Measurements from ENCODE around the gene ACE.

GRCh38 chr17:63440770-63441335, 36.0 kb upstream of the ACE start:
- TF ChIP-seq CTCF (conservative IDR thresholded peaks at IDR 0.05) (no peak), EZH2 (IDR thresholded peaks at IDR 0.05; ENCODE audit: low read depth) (no peak)
